GM12892 (cell line): ENCODE results near the gene BTRC.

Experiments used
- POLR2AphosphoS5 ChIP-seq: IDR thresholded peaks from 2 replicates; pipeline ENCODE4 v1.6.1; 2011; ENCODE audit warnings: low read depth, low read length, control low read depth
- TAF1 ChIP-seq: IDR thresholded peaks from 2 replicates; pipeline ENCODE4 v1.6.1; 2011; ENCODE audit warnings: low read depth, mild to moderate bottlenecking, control low read depth, low read length, borderline replicate concordance

- no peak for TF ChIP-seq TAF1
- TF ChIP-seq POLR2AphosphoS5, result no peak
These were observed 60.1 kb downstream of the BTRC start for GRCh38 chr10:101414034-101414433.
